Mesenchymal stem cell (in vitro differentiated cells and primary cell): ENCODE results near the gene AGAP1.

ENCODE experiments used
- DNase-seq: peaks from one replicate; pipeline ENCODE4 v3.0.0-alpha.2; 2013
- H2AFZ ChIP-seq: one replicate; pipeline ENCODE4 v1.6.1; 2013; ENCODE audit warnings: low read depth, mild to moderate bottlenecking, control low read depth, inconsistent platforms, low read length, moderate library complexity
- H2AK5ac ChIP-seq: 2 replicates; pipeline ENCODE4 v1.6.1; 2013; ENCODE audit warnings: low read length, moderate library complexity, mild to moderate bottlenecking, inconsistent platforms; ENCODE audit not compliant: severe bottlenecking
- H2BK120ac ChIP-seq: one replicate; pipeline ENCODE4 v1.6.1; 2013; ENCODE audit warnings: low read depth, mild to moderate bottlenecking, inconsistent platforms, low read length, moderate library complexity
- H2BK12ac ChIP-seq, 2 experiments: one replicate each; pipeline ENCODE4 v1.6.1; 2013; ENCODE audit warnings: inconsistent platforms in 2 of 2, low read length in 2 of 2, mild to moderate bottlenecking in 2 of 2, moderate library complexity in 2 of 2, control low read depth in 1 of 2
- H2BK15ac ChIP-seq: one replicate; pipeline ENCODE4 v1.6.1; 2013; ENCODE audit warnings: mild to moderate bottlenecking, low read depth, inconsistent platforms; ENCODE audit not compliant: poor library complexity, severe bottlenecking
- H2BK5ac ChIP-seq: 2 replicates; pipeline ENCODE4 v1.6.1; 2013; ENCODE audit warnings: low read depth, mild to moderate bottlenecking, low read length, control low read depth, inconsistent platforms; ENCODE audit not compliant: poor library complexity, severe bottlenecking
- H3K14ac ChIP-seq, 2 experiments: one replicate each; pipeline ENCODE4 v1.6.1; 2013; ENCODE audit warnings: inconsistent platforms in 2 of 2, low read length in 2 of 2, control low read depth in 1 of 2, mild to moderate bottlenecking in 1 of 2, moderate library complexity in 1 of 2
- H3K18ac ChIP-seq, 2 experiments: one replicate each; pipeline ENCODE4 v1.6.1; 2013; ENCODE audit warnings: inconsistent platforms in 2 of 2, low read length in 2 of 2, control low read depth in 1 of 2, low read depth in 1 of 2, mild to moderate bottlenecking in 1 of 2
- H3K23ac ChIP-seq, 2 experiments: one replicate each; pipeline ENCODE4 v1.6.1; 2013; ENCODE audit warnings: inconsistent platforms in 2 of 2, low read length in 2 of 2, mild to moderate bottlenecking in 2 of 2, moderate library complexity in 2 of 2, control low read depth in 1 of 2
- H3K27ac ChIP-seq: 2 replicates; pipeline ENCODE4 v1.5.1; 2013; ENCODE audit warnings: mild to moderate bottlenecking, moderate library complexity, low read length, control low read depth, inconsistent platforms; ENCODE audit not compliant: poor library complexity, severe bottlenecking
- H3K27me3 ChIP-seq, 2 experiments: 2 replicates each; pipeline versions ENCODE4 v1.6.1 to v1.7.0; 2013; ENCODE audit warnings: low read length in 2 of 2, mild to moderate bottlenecking in 2 of 2, moderate library complexity in 2 of 2, control low read depth in 1 of 2, inconsistent platforms in 1 of 2; ENCODE audit not compliant: control insufficient read depth in 1 of 2, insufficient read depth in 1 of 2
- H3K36me3 ChIP-seq, 2 experiments: 2 replicates each; pipeline versions ENCODE4 v1.6.1 to v1.7.0; 2013; ENCODE audit warnings: low read length in 2 of 2, control low read depth in 1 of 2, inconsistent platforms in 1 of 2, low read depth in 1 of 2, mild to moderate bottlenecking in 1 of 2; ENCODE audit not compliant: insufficient read depth in 2 of 2, control insufficient read depth in 1 of 2
- H3K4ac ChIP-seq, 2 experiments: one replicate each; pipeline ENCODE4 v1.6.1; 2013; ENCODE audit warnings: inconsistent platforms in 2 of 2, low read length in 2 of 2, mild to moderate bottlenecking in 2 of 2, moderate library complexity in 2 of 2, control low read depth in 1 of 2, low read depth in 1 of 2
- H3K4me1 ChIP-seq: 2 replicates; pipeline ENCODE4 v1.6.1; 2013; ENCODE audit warnings: low read depth, low read length, control low read depth; ENCODE audit not compliant: control insufficient read depth, insufficient read depth
- H3K4me2 ChIP-seq: 2 replicates; pipeline ENCODE4 v1.6.1; 2013; ENCODE audit warnings: low read length, mild to moderate bottlenecking, inconsistent platforms; ENCODE audit not compliant: poor library complexity, severe bottlenecking
- H3K4me3 ChIP-seq, 2 experiments: 2 replicates each; pipeline versions ENCODE4 v1.5.1 to v1.7.0; 2013; ENCODE audit warnings: low read length in 2 of 2, mild to moderate bottlenecking in 2 of 2, control low read depth in 1 of 2, low read depth in 1 of 2; ENCODE audit not compliant: insufficient read depth in 1 of 2
- H3K79me1 ChIP-seq: replicated peaks from 2 replicates; pipeline ENCODE4 v1.6.1; 2013; ENCODE audit warnings: mild to moderate bottlenecking, control low read depth, low read length, inconsistent platforms; ENCODE audit not compliant: poor library complexity, severe bottlenecking
- H3K9ac ChIP-seq: 2 replicates; pipeline ENCODE4 v1.7.0; 2013; ENCODE audit warnings: mild to moderate bottlenecking, low read length, moderate library complexity
- H3K9me3 ChIP-seq: 2 replicates; pipeline ENCODE4 v1.7.0; 2013; ENCODE audit warnings: mild to moderate bottlenecking, low read length; ENCODE audit not compliant: control insufficient read depth
- H4K8ac ChIP-seq: one replicate; pipeline ENCODE4 v1.6.1; 2013; ENCODE audit warnings: inconsistent platforms, mild to moderate bottlenecking, low read length, moderate library complexity
- H4K91ac ChIP-seq: one replicate; pipeline ENCODE4 v1.6.1; 2013; ENCODE audit warnings: mild to moderate bottlenecking, low read length, inconsistent platforms
- WGBS: methylation state at CpG from one replicate; pipeline ENCODE4 v1.1.7; 2013; ENCODE audit warnings: mixed read lengths; 5-methylcytosine and 5-hydroxymethylcytosine counted together

AGAP1 gene

GRCh38 chr2:235721625-235722024 is 227.8 kb downstream of the AGAP1 start:
- Histone ChIP-seq H3K14ac (no peak overlapping the region), H3K4me1 (peaks cover 9% of the 10 kb centered on the region), H3K36me3 (peaks cover 2 to 24% of the 10 kb centered on the region in 2 experiments), H3K23ac (no peak overlapping the region), H3K18ac (no peak overlapping the region), H2AFZ (no peak overlapping the region), H3K4ac (no peak overlapping the region), H3K4me3 (no peak overlapping the region), H2BK5ac (no peak overlapping the region), H4K91ac (no peak overlapping the region), H3K4me2 (no peak overlapping the region), H2BK120ac (no peak overlapping the region), H3K27ac (no peak overlapping the region), H2BK12ac (no peak overlapping the region), H2AK5ac (no peak overlapping the region), H3K79me1 (peaks cover 31% of the 10 kb centered on the region), H3K9me3 (no peaks in the 10 kb centered on the region), H3K27me3 (no peaks in the 10 kb centered on the region), H4K8ac (no peak overlapping the region), H2BK15ac (no peak overlapping the region), H3K9ac (no peak overlapping the region)
- WGBS, result 90% methylated on average over 3 of the region's 3 CpGs
- no peak for DNase-seq

GRCh38 chr2:235722869-235723268 is 229.0 kb downstream of the AGAP1 start:
- H3K27me3 ChIP-seq, result no peaks in the 10 kb centered on the region
- H2AK5ac ChIP-seq, result no peak overlapping the region
- H4K91ac ChIP-seq, result no peak overlapping the region
- no peak overlapping the region for H2AFZ ChIP-seq
- H3K9me3 ChIP-seq, result no peaks in the 10 kb centered on the region
- peaks cover 34% of the 10 kb centered on the region for H3K79me1 ChIP-seq
- H3K4me1 ChIP-seq, result peaks cover 8% of the 10 kb centered on the region
- no peak overlapping the region for H3K9ac ChIP-seq
- H3K4me3 ChIP-seq, result no peak overlapping the region
- no peak for DNase-seq
- no peak overlapping the region for H2BK5ac ChIP-seq
- H3K14ac ChIP-seq, result no peak overlapping the region
- no peak overlapping the region for H3K4ac ChIP-seq
- H3K36me3 ChIP-seq, result peaks cover 2 to 22% of the 10 kb centered on the region in 2 experiments
- no peak overlapping the region for H3K4me2 ChIP-seq
- H3K18ac ChIP-seq, result no peak overlapping the region
- no peak overlapping the region for H2BK120ac ChIP-seq
- H3K27ac ChIP-seq, result no peak overlapping the region
- 97% methylated on average over 7 of the region's 7 CpGs for WGBS
- H2BK12ac ChIP-seq, result no peak overlapping the region
- H3K23ac ChIP-seq, result no peak overlapping the region
- no peak overlapping the region for H2BK15ac ChIP-seq
- no peak overlapping the region for H4K8ac ChIP-seq

- peaks cover 36% of the 10 kb centered on the region for H3K79me1 ChIP-seq
- no peaks in the 10 kb centered on the region for H3K27me3 ChIP-seq
- no peak overlapping the region for H3K27ac ChIP-seq
- no peak overlapping the region for H2BK12ac ChIP-seq
- H3K18ac ChIP-seq, result no peak overlapping the region
- no peaks in the 10 kb centered on the region for H3K9me3 ChIP-seq
- peaks cover 2 to 22% of the 10 kb centered on the region in 2 experiments for H3K36me3 ChIP-seq
- no peak overlapping the region for H2AFZ ChIP-seq
- no peak overlapping the region for H3K4ac ChIP-seq
- no peak overlapping the region for H2BK15ac ChIP-seq
- peaks cover 9% of the 10 kb centered on the region for H3K4me1 ChIP-seq
- H3K4me2 ChIP-seq, result no peak overlapping the region
- H3K23ac ChIP-seq, result no peak overlapping the region
- H2AK5ac ChIP-seq, result no peak overlapping the region
- H4K8ac ChIP-seq, result no peak overlapping the region
- H3K9ac ChIP-seq, result no peak overlapping the region
- H2BK120ac ChIP-seq, result no peak overlapping the region
- no peak for DNase-seq
- no peak overlapping the region for H2BK5ac ChIP-seq
- H4K91ac ChIP-seq, result no peak overlapping the region
- H3K14ac ChIP-seq, result no peak overlapping the region
- 97% methylated on average over 6 of the region's 6 CpGs for WGBS
- no peak overlapping the region for H3K4me3 ChIP-seq
These were observed 229.5 kb downstream of the AGAP1 start for GRCh38 chr2:235723371-235723770.

- WGBS, result 94% methylated on average over 14 of the region's 16 CpGs
- Histone ChIP-seq H3K4ac (no peak overlapping the region), H3K9ac (no peak overlapping the region), H4K8ac (no peak overlapping the region), H2BK120ac (no peak overlapping the region), H2AFZ (no peak overlapping the region), H2AK5ac (no peak overlapping the region), H2BK15ac (no peak overlapping the region), H3K27me3 (no peaks in the 10 kb centered on the region), H3K14ac (no peak overlapping the region), H2BK5ac (no peak overlapping the region), H3K4me2 (no peak overlapping the region), H3K36me3 (peaks cover 6 to 22% of the 10 kb centered on the region in 2 experiments), H3K23ac (no peak overlapping the region), H3K9me3 (no peaks in the 10 kb centered on the region), H2BK12ac (no peak overlapping the region), H3K27ac (no peak overlapping the region), H4K91ac (no peak overlapping the region), H3K79me1 (peaks cover 38% of the 10 kb centered on the region), H3K4me1 (peaks cover 10% of the 10 kb centered on the region), H3K18ac (no peak overlapping the region), H3K4me3 (no peak overlapping the region)
- no peak for DNase-seq
These were observed 230.1 kb downstream of the AGAP1 start for GRCh38 chr2:235723811-235724465.
